OCI-LY7 (cell line): ENCODE measurements around the gene STK11IP.

Experiments used
- CTCF ChIP-seq: fragments of 200-600 bp; sonication (generic); conservative IDR thresholded peaks from 2 replicates; pipeline ENCODE4 v1.5.1; 2014; ENCODE audit warnings: mild to moderate bottlenecking, antibody characterized with exemption, low read length, moderate library complexity, mixed read lengths
- EZH2phosphoT487 ChIP-seq: fragments of 200-600 bp; sonication (generic); IDR thresholded peaks from 2 replicates; pipeline ENCODE4 v1.6.1; 2018; ENCODE audit warnings: low read depth, borderline replicate concordance, mild to moderate bottlenecking, mixed run types, antibody characterized with exemption, low read length, moderate library complexity, mixed read lengths

GRCh38 chr2:219636941-219637841, 39.5 kb downstream of the STK11IP start:
- TF ChIP-seq CTCF = no peak
- no peak for TF ChIP-seq EZH2phosphoT487
